ENCODE results near the gene ZNF750.

Gene ZNF750

GRCh38 chr17:82813299-82814051 is 26.3 kb downstream of the ZNF750 start:
- TF ChIP-seq ZFX (IDR thresholded peaks at IDR 0.05): no peak
- no peak for TF ChIP-seq CTCF (conservative IDR thresholded peaks at IDR 0.05)

GRCh38 chr17:82812601-82813000 is 27.2 kb downstream of the ZNF750 start:
- TF ChIP-seq ZFX (IDR thresholded peaks at IDR 0.05): no peak
- TF ChIP-seq CTCF (conservative IDR thresholded peaks at IDR 0.05): no peak
- H3K27ac ChIP-seq: no peak overlapping the region

More at GRCh38 chr17:82813299-82814051, 26.3 kb downstream of the ZNF750 start:
- no peak overlapping the region for H3K27ac ChIP-seq

- TF ChIP-seq CTCF (conservative IDR thresholded peaks at IDR 0.05) (no peak), ZFX (IDR thresholded peaks at IDR 0.05) (no peak)
These were observed 27.8 kb downstream of the ZNF750 start for GRCh38 chr17:82812058-82812457.

GRCh38 chr17:82810644-82811430 is 29.0 kb downstream of the ZNF750 start:
- H3K27ac ChIP-seq: no peak overlapping the region
- TF ChIP-seq ZFX (IDR thresholded peaks at IDR 0.05) (no peak), CTCF (conservative IDR thresholded peaks at IDR 0.05) (no peak)

More at GRCh38 chr17:82812058-82812457, 27.8 kb downstream of the ZNF750 start:
- no peak overlapping the region for H3K27ac ChIP-seq

GRCh38 chr17:82808921-82809905 is 30.6 kb downstream of the ZNF750 start:
- H3K27ac ChIP-seq: no peak overlapping the region
- TF ChIP-seq ZFX (IDR thresholded peaks at IDR 0.05) (no peak), CTCF (conservative IDR thresholded peaks at IDR 0.05) (no peak)

- H3K27ac ChIP-seq: no peak overlapping the region
- TF ChIP-seq ZFX (IDR thresholded peaks at IDR 0.05): no peak
- TF ChIP-seq CTCF (conservative IDR thresholded peaks at IDR 0.05): no peak
These were observed 31.8 kb downstream of the ZNF750 start for GRCh38 chr17:82808006-82808405.

All from C4-2B (cell line).